NCI-H345 treated with DMSO at 0.1 percent for 48 hours (cell line): ENCODE data around the gene SYN1.
"Not testable (repeated sequence)": the region's sequence is repeated elsewhere in the genome, so short reads cannot be mapped to it uniquely, and the experiment has no call there.

ENCODE experiments used
- DNase-seq: peaks from one replicate; lab custom pipeline; 2025; ENCODE audit not compliant: unreplicated experiment; lab: John Stamatoyannopoulos, UW

The SYN1 gene

DNA sequence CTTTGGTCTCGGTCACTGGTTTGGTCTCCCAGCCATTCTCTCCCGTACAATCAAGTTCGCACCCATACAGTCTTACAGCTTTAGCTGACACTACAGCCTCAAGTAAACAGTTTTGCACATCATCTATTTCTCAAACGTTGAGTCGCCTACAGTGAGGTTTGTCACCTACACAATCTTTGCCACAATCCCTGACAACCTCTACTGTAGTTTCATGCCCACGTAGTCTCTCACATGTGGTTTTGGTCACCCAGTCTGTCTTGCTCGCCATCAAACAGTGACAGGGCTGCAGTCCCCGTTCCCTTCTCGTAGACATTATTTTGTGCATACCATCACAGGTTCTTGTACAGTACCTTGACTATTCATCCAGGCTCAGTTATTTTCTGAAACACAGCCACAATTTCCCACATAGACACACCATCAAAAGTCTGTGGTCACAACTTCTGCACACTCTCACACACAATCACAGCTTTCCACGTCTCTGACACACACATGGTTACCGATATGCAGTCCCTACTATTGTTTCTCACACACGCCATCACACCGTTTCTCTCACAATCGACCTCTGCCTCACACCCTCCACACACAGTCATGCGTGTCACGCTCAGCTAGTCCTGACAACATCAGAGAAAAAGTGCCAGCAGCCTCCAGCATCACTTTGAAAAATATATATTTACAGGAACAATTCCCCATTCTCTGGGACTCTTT, 15.4 kb upstream of the SYN1 start:
- DNase-seq = no peak

DNA sequence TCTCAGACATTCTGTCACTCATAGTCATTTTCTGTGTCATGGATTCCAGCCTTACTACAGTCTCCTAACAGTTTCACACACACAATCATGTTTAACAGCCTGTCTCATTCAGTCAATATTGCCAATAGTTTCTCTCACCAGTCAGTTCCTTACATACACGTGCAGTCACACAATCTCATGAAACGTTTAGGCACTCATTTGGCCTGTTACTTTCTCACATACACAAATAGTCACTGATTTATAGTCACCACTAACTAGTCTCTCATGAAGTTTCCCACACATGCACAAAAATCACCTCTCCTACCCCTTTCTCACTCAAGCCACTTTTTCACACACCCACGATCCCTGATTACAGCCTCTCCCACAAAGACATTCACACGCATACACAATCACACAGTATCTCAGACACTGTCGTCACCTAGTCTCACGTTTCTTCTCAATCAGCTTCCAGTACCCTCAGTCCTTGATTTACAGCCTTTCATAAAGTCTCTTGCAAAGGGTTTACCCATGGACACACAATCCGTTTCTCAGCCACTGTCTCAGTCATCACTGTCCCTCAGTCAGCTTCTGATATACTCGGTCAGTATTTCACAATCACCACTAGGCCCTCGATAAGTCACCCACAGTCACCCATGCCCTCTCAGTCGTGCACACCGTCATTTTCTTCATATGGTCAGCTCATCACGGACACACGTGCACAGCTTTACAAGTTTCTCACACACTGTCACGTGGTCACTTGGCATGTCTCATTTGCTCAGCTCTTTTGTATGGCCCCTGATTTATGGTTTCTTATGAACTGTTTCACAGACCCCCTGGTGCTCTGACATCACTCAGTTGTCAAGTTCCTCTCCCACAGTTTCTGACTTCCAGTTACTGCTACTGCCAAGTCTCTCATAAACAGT, 14.3 kb upstream of the SYN1 start:
- DNase-seq = no peak

GRCh38 chrX:47632666-47633065, 13.0 kb upstream of the SYN1 start:
- DNase-seq = no peak

DNA sequence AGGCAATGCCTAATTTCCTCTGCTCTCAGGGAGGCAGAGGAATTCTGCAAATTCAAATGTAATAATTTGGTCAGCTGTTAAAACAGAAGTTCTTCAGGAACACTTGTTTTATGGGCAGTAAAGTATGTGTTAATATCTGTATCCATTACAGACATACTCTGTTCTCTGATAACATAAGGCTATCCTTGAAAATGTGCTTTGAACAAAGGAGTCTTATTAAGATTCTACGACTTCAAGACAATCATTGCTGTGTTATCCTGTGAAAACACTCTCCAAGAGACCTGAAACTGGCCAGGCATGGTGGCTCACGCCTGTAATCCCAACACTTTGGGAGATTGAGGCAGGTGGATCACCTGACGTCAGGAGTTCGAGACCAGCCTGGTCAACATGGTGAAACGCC, 12.0 kb upstream of the SYN1 start:
- no peak for DNase-seq

GRCh38 chrX:47629419-47630200, 10.0 kb upstream of the SYN1 start, which contains the start of gene CFP:
Gene CFP (minus strand): TSS chrX:47629930. CDS start chrX:47629844, 86 bp downstream.
- no peak for DNase-seq

DNA sequence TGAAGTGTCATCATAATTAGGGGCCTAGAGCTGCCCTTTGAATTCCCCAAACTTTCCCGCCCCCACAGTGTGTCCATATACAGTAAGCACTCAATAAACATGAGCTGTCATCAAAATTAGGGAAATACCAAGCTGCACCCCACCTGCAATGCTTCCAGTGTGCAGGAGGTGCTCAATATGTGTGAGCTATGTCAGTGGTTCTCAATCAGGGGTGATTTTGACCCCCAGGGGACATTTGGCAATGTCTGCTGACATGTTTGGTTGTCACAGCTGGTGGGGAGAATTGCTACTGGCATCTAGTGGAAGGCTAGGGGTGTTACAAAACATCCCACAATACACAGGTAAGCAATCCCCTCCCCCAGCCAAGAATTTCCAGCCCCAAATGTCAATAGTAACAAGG, 9.3 kb upstream of the SYN1 start:
- no peak for DNase-seq

DNA sequence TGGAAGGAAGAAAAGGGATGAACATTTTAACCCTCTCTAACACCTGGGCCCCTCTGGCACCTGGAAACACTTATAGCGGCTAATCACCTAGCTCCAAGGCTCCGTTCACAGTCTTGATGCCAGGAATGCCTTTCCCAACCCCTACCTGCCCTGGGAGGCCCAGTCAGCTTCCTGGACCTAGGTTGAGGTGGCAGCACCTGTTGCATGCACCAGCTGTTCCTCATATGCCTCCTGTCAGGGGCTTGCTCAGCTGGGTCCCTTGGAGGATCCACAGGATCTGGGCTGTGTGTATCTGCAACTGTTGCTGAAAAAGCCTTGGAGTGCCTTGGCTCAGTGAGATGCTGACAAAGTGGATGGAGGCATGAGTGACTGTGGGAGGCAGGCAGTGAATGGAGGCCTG, 5.7 kb upstream of the SYN1 start:
- DNase-seq = no peak

DNA sequence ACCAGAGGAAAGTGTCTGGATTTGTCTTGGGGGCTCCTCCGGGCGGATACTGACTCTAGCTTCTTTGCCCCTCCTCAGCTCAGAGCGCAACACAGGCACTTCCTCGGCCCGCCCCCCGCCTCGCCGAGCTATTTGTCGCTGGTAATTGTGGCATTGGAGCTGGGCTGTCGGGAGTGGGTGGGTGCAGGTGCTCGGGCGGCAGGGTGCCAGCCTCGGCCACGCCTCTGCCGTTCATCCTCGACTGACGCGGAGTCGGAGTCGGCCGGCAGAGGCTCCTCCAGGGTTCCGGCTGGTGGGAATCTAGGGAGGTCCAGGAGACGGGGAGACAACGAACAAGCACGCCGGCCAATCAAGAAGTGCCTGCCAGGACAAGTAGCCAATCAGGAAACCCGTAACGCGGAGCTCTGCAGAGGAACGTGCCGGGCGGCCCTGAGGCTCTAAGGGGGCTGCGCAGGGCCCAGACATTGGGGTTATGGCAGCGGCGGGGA, 3.9 kb upstream of the SYN1 start:
- DNase-seq = peak; percentile 69

GRCh38 chrX:47621851-47622250, 2.2 kb upstream of the SYN1 start:
- no peak for DNase-seq

- DNase-seq = no peak
These were observed 637 bp upstream of the SYN1 start for GRCh38 chrX:47620303-47620685.

DNA sequence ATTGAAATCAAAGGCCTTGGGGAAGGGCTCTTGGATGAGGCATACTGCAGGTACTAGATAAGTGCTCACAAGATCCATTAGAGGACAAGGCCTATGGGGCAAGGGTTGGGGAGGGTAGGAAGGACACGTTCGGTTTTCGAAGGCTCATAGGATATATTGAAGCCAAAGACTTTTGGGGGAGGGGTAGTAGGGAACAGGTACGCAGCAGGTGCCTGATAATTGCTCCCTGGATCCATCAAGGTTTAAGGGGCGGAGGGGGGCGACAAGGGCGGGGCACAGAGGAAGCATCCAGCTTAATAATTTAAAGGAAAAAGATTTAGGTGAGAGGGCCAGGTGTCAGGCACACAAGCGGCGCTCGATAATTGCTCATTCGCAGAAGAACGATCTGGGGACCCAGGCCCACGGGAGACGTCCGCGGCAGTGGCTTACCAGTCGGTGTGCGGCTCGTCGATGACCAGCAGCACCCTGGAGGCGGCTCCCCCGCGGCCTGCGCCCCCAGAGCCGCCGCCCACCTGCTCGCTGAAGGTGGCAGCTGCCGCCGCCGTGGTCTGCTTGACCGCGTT, 653 bp downstream of the SYN1 start:
- DNase-seq = no peak

DNA sequence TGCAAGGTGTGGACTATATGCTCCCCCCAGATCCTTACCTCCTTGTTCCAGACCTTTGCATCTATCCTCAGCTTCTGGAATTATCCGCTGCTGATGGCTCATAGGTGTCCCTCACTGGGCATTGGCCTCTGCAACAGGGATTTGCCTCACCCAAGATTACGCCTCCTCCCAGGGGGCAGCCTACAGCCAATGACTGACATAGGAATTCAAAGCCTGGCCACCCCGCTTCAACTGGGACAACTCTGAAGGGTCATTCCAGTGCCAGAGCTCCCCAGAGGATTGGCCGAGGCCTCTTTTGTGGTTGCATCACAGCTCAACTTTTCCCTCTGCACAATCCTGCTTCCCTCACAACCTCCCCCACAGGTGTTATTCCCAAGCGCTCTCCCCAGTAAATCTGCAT, 5.0 kb downstream of the SYN1 start:
- DNase-seq = no peak

DNA sequence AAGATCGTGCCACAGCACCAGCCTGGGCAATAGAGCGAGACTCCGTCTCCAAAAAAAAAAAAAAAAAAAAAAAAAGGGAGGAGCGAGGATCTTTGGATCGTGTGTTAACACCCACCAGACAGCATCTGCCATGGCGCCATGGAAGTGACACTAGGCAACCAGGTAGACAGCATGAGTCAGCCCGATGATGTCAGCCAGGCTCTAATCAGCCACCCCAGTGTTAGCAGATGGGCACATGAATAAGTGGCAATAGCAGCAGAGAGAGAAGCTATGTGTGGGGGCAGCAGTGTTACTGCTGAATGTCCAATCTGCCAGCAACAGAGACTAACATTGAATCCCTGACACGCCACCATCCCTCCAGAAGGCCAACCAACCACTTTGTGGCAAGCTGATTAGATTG, 6.6 kb downstream of the SYN1 start:
- DNase-seq = no peak

DNA sequence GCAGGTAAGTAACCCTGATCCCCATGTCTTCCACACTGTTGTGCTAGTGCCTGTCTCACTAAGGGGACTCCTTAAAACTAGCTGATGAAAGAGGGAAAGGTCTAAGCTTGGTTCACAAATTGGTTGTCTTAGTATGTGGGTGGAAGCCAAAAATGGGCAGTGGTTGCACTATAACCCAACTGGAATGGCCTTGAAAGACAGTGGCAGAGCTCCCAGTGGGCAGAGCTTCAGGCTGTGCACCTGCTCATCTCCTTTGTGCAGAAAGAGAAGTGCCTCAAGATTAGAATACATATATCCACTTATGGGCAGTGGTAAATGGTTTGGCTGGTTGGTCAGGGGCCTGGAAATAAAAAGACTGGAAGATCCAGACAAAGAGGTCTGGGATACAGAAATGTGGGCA, 7.2 kb downstream of the SYN1 start:
- DNase-seq = no peak

GRCh38 chrX:47611926-47612325, 7.7 kb downstream of the SYN1 start:
- DNase-seq = no peak

- DNase-seq = no peak
These were observed 8.2 kb downstream of the SYN1 start for GRCh38 chrX:47611489-47611888.

- DNase-seq = no peak
These were observed 9.1 kb downstream of the SYN1 start for GRCh38 chrX:47610511-47610910.

- no peak for DNase-seq
These were observed 11.4 kb downstream of the SYN1 start for GRCh38 chrX:47608130-47608810.

DNA sequence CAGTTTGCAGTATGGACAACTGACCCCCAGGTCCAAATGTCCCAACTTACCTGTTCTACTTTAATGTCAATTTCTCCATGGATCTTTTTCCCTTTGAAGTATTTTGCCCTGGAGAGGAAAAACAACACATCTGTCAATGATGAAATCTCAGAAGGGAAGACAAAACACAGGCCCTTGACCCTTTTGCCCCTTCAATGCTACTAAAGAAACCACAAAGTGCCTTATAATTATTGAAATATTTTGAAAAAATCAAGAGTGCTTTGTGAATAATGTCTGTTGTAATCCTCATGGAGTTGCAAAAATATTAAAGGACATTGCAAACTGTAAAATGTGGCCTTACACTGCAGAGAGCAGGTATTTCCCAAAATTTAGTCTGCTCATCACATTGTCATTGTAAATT, 12.6 kb downstream of the SYN1 start:
- DNase-seq = no peak

- DNase-seq = no peak
These were observed 14.6 kb downstream of the SYN1 start for GRCh38 chrX:47605024-47605423.

GRCh38 chrX:47603125-47603524, 16.5 kb downstream of the SYN1 start:
- not testable (repeated sequence) for DNase-seq
